Activated CD8-positive, alpha-beta memory T cell treated with anti-CD3 and anti-CD28 coated beads for 48 hours (primary cell): ENCODE data around the gene UNC45B.
"Not testable (repeated sequence)": the region's sequence is repeated elsewhere in the genome, so short reads cannot be mapped to it uniquely, and the experiment has no call there.

Experiments
- DNase-seq, 3 experiments: peaks; one replicate each; pipeline ENCODE4 v3.0.0-alpha.2; 2020; ENCODE audit warnings: low read depth in 2 of 3, low spot score in 2 of 3

The UNC45B gene

GRCh38 chr17:35213412-35213940 is 65.9 kb downstream of the UNC45B start:
- DNase-seq, result no peak

- DNase-seq, result no peak
Observed at GRCh38 chr17:35214192-35214591, 66.6 kb downstream of the UNC45B start.

GRCh38 chr17:35214631-35215273 is 67.1 kb downstream of the UNC45B start:
- DNase-seq, result peak in 1 of 3 experiments; percentile 32

- DNase-seq, result no peak
Observed at GRCh38 chr17:35217107-35217506, 69.5 kb downstream of the UNC45B start.

GRCh38 chr17:35218915-35219314 is 71.3 kb downstream of the UNC45B start:
- no peak for DNase-seq

GRCh38 chr17:35222452-35222851 is 74.8 kb downstream of the UNC45B start:
- no peak for DNase-seq

GRCh38 chr17:35224436-35224835 is 76.8 kb downstream of the UNC45B start:
- DNase-seq, result no peak

GRCh38 chr17:35227546-35227945 is 79.9 kb downstream of the UNC45B start:
- DNase-seq, result no peak

- no peak for DNase-seq
Observed at GRCh38 chr17:35229638-35230037, 82.0 kb downstream of the UNC45B start.

- not testable (repeated sequence) for DNase-seq
Observed at GRCh38 chr17:35234315-35234714, 86.7 kb downstream of the UNC45B start.

GRCh38 chr17:35235289-35235688 is 87.7 kb downstream of the UNC45B start:
- no peak for DNase-seq

- DNase-seq, result no peak
Observed at GRCh38 chr17:35235917-35236316, 88.3 kb downstream of the UNC45B start.

- DNase-seq, result no peak
Observed at GRCh38 chr17:35236821-35237220, 89.2 kb downstream of the UNC45B start.

- no peak for DNase-seq
Observed at GRCh38 chr17:35238821-35239220, 91.2 kb downstream of the UNC45B start.
